ENCODE results near the gene ADAMTS9.

GRCh38 chr3:64494526-64494925, 193.3 kb downstream of the ADAMTS9 start:
- TF ChIP-seq U2AF1 (optimal IDR thresholded peaks at IDR 0.05; ENCODE audit: low read depth, low read length) (no peak), MYNN (CRISPR knock-in tag; IDR thresholded peaks at IDR 0.05; ENCODE audit: low read depth) (no peak), SMAD1 (CRISPR knock-in tag; IDR thresholded peaks at IDR 0.05; ENCODE audit: borderline replicate concordance, low read depth) (no peak), EZH2 (conservative IDR thresholded peaks at IDR 0.05; ENCODE audit: low read depth, low read length) (no peak), ZNF274 (CRISPR knock-in tag; IDR thresholded peaks at IDR 0.05) (no peak), ZFP36 (IDR thresholded peaks at IDR 0.05; ENCODE audit: borderline replicate concordance, low read depth, low read length, partially characterized antibody) (no peak), ZNF775 (CRISPR knock-in tag; IDR thresholded peaks at IDR 0.05; ENCODE audit: borderline replicate concordance) (no peak)
- TF ChIP-seq, protein P1, sequence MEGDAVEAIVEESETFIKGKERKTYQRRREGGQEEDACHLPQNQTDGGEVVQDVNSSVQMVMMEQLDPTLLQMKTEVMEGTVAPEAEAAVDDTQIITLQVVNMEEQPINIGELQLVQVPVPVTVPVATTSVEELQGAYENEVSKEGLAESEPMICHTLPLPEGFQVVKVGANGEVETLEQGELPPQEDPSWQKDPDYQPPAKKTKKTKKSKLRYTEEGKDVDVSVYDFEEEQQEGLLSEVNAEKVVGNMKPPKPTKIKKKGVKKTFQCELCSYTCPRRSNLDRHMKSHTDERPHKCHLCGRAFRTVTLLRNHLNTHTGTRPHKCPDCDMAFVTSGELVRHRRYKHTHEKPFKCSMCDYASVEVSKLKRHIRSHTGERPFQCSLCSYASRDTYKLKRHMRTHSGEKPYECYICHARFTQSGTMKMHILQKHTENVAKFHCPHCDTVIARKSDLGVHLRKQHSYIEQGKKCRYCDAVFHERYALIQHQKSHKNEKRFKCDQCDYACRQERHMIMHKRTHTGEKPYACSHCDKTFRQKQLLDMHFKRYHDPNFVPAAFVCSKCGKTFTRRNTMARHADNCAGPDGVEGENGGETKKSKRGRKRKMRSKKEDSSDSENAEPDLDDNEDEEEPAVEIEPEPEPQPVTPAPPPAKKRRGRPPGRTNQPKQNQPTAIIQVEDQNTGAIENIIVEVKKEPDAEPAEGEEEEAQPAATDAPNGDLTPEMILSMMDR (CRISPR knock-in tag; IDR thresholded peaks at IDR 0.05), result no peak
- TF ChIP-seq, protein P2, sequence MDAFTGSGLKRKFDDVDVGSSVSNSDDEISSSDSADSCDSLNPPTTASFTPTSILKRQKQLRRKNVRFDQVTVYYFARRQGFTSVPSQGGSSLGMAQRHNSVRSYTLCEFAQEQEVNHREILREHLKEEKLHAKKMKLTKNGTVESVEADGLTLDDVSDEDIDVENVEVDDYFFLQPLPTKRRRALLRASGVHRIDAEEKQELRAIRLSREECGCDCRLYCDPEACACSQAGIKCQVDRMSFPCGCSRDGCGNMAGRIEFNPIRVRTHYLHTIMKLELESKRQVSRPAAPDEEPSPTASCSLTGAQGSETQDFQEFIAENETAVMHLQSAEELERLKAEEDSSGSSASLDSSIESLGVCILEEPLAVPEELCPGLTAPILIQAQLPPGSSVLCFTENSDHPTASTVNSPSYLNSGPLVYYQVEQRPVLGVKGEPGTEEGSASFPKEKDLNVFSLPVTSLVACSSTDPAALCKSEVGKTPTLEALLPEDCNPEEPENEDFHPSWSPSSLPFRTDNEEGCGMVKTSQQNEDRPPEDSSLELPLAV (CRISPR knock-in tag; conservative IDR thresholded peaks at IDR 0.05; ENCODE audit: low read depth), result no peak
- TF ChIP-seq, protein P3, sequence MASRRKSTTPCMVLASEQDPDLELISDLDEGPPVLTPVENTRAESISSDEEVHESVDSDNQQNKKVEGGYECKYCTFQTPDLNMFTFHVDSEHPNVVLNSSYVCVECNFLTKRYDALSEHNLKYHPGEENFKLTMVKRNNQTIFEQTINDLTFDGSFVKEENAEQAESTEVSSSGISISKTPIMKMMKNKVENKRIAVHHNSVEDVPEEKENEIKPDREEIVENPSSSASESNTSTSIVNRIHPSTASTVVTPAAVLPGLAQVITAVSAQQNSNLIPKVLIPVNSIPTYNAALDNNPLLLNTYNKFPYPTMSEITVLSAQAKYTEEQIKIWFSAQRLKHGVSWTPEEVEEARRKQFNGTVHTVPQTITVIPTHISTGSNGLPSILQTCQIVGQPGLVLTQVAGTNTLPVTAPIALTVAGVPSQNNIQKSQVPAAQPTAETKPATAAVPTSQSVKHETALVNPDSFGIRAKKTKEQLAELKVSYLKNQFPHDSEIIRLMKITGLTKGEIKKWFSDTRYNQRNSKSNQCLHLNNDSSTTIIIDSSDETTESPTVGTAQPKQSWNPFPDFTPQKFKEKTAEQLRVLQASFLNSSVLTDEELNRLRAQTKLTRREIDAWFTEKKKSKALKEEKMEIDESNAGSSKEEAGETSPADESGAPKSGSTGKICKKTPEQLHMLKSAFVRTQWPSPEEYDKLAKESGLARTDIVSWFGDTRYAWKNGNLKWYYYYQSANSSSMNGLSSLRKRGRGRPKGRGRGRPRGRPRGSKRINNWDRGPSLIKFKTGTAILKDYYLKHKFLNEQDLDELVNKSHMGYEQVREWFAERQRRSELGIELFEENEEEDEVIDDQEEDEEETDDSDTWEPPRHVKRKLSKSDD (CRISPR knock-in tag; IDR thresholded peaks at IDR 0.05; ENCODE audit: low read depth), result no peak
